Stimulated activated effector memory CD8-positive, alpha-beta T cell treated with anti-CD3 and anti-CD28 coated beads, Interleukin-12 subunit alpha, Interleukin-12 subunit beta, amount 100 ng/mL, for 72 hours (primary cell): ENCODE results near the gene USH2A.

Experiments
- ATAC-seq: fragments of 150-1000 bp; cut with Tn5 transposase; 2 replicates; pipeline ENCODE4 v1.10.0; 2021
- DNase-seq, 2 donors: peaks; one replicate each; pipeline ENCODE4 v3.0.0; 2021 to 2022; ENCODE audit warnings: low spot score in 2 of 2
- H3K27ac Mint-ChIP-seq: one replicate; pipeline ENCODE4 v1.8.0; 2022; ENCODE audit warnings: mild to moderate bottlenecking, mixed read lengths
- H3K36me3 Mint-ChIP-seq: one replicate; pipeline ENCODE4 v1.8.0; 2022; ENCODE audit warnings: mild to moderate bottlenecking, mixed read lengths
- H3K4me1 Mint-ChIP-seq: one replicate; pipeline ENCODE4 v1.8.0; 2022; ENCODE audit warnings: mixed read lengths
- H3K4me3 Mint-ChIP-seq: one replicate; pipeline ENCODE4 v1.8.0; 2022; ENCODE audit warnings: mild to moderate bottlenecking, mixed read lengths
- H3K9me3 Mint-ChIP-seq: one replicate; pipeline ENCODE4 v1.8.0; 2022; ENCODE audit warnings: mixed read lengths

The USH2A gene

GRCh38 chr1:215905493-215906115 lies 517.6 kb downstream of the USH2A start:
- H3K4me3 Mint-ChIP-seq: no peak overlapping the region
- peaks cover 24% of the 10 kb centered on the region for H3K9me3 Mint-ChIP-seq
- no peaks in the 10 kb centered on the region for H3K36me3 Mint-ChIP-seq
- no peaks in the 10 kb centered on the region for H3K4me1 Mint-ChIP-seq
- H3K27ac Mint-ChIP-seq: no peak overlapping the region
- DNase-seq (no peak), ATAC-seq (no peak)

GRCh38 chr1:215900684-215901083 lies 522.6 kb downstream of the USH2A start:
- Mint-ChIP-seq H3K4me3 (no peak overlapping the region), H3K36me3 (no peaks in the 10 kb centered on the region), H3K9me3 (peaks cover 15% of the 10 kb centered on the region), H3K4me1 (no peaks in the 10 kb centered on the region), H3K27ac (no peak overlapping the region)
- DNase-seq (no peak), ATAC-seq (no peak)

- no peaks in the 10 kb centered on the region for H3K4me1 Mint-ChIP-seq
- no peak for DNase-seq
- H3K4me3 Mint-ChIP-seq: no peak overlapping the region
- H3K36me3 Mint-ChIP-seq: no peaks in the 10 kb centered on the region
- no peak overlapping the region for H3K27ac Mint-ChIP-seq
- no peak for ATAC-seq
- H3K9me3 Mint-ChIP-seq: peaks cover 15% of the 10 kb centered on the region
Observed at GRCh38 chr1:215899901-215900300, 523.3 kb downstream of the USH2A start.

GRCh38 chr1:215895893-215896292 lies 527.4 kb downstream of the USH2A start:
- H3K4me1 Mint-ChIP-seq: no peaks in the 10 kb centered on the region
- ATAC-seq: no peak
- H3K36me3 Mint-ChIP-seq: no peaks in the 10 kb centered on the region
- H3K9me3 Mint-ChIP-seq: peaks cover 5% of the 10 kb centered on the region
- DNase-seq: no peak
- no peak overlapping the region for H3K27ac Mint-ChIP-seq
- no peak overlapping the region for H3K4me3 Mint-ChIP-seq

GRCh38 chr1:215895276-215895675 lies 528.0 kb downstream of the USH2A start:
- DNase-seq (no peak), ATAC-seq (no peak)
- H3K36me3 Mint-ChIP-seq: no peaks in the 10 kb centered on the region
- no peaks in the 10 kb centered on the region for H3K4me1 Mint-ChIP-seq
- H3K4me3 Mint-ChIP-seq: no peak overlapping the region
- H3K9me3 Mint-ChIP-seq: peaks cover 5% of the 10 kb centered on the region
- no peak overlapping the region for H3K27ac Mint-ChIP-seq

GRCh38 chr1:215894617-215895016 lies 528.6 kb downstream of the USH2A start:
- no peak overlapping the region for H3K27ac Mint-ChIP-seq
- peaks cover 5% of the 10 kb centered on the region for H3K9me3 Mint-ChIP-seq
- no peak for DNase-seq
- ATAC-seq: no peak
- no peaks in the 10 kb centered on the region for H3K36me3 Mint-ChIP-seq
- no peak overlapping the region for H3K4me3 Mint-ChIP-seq
- no peaks in the 10 kb centered on the region for H3K4me1 Mint-ChIP-seq

- ATAC-seq: no peak
- H3K4me1 Mint-ChIP-seq: no peaks in the 10 kb centered on the region
- H3K9me3 Mint-ChIP-seq: peaks cover 6% of the 10 kb centered on the region
- no peaks in the 10 kb centered on the region for H3K36me3 Mint-ChIP-seq
- H3K27ac Mint-ChIP-seq: no peak overlapping the region
- H3K4me3 Mint-ChIP-seq: no peak overlapping the region
- DNase-seq: no peak
Observed at GRCh38 chr1:215891266-215892057, 531.8 kb downstream of the USH2A start.

- H3K27ac Mint-ChIP-seq: no peak overlapping the region
- no peak overlapping the region for H3K4me3 Mint-ChIP-seq
- ATAC-seq: no peak
- H3K9me3 Mint-ChIP-seq: peaks cover 9% of the 10 kb centered on the region
- H3K4me1 Mint-ChIP-seq: no peaks in the 10 kb centered on the region
- no peak for DNase-seq
- no peaks in the 10 kb centered on the region for H3K36me3 Mint-ChIP-seq
Observed at GRCh38 chr1:215890438-215890837, 532.8 kb downstream of the USH2A start.

GRCh38 chr1:215889871-215890270 lies 533.4 kb downstream of the USH2A start:
- ATAC-seq: no peak
- no peak overlapping the region for H3K4me3 Mint-ChIP-seq

GRCh38 chr1:215888159-215888558 lies 535.1 kb downstream of the USH2A start:
- DNase-seq (no peak), ATAC-seq (no peak)
- H3K4me3 Mint-ChIP-seq: no peak overlapping the region
- peaks cover 7% of the 10 kb centered on the region for H3K9me3 Mint-ChIP-seq
- no peak overlapping the region for H3K27ac Mint-ChIP-seq
- no peaks in the 10 kb centered on the region for H3K4me1 Mint-ChIP-seq
- H3K36me3 Mint-ChIP-seq: no peaks in the 10 kb centered on the region

More at GRCh38 chr1:215889871-215890270, 533.4 kb downstream of the USH2A start:
- H3K4me1 Mint-ChIP-seq: no peaks in the 10 kb centered on the region
- H3K27ac Mint-ChIP-seq: no peak overlapping the region
- peaks cover 9% of the 10 kb centered on the region for H3K9me3 Mint-ChIP-seq
- H3K36me3 Mint-ChIP-seq: no peaks in the 10 kb centered on the region
- DNase-seq: no peak

GRCh38 chr1:215887627-215888026 lies 535.6 kb downstream of the USH2A start:
- DNase-seq (no peak), ATAC-seq (no peak)
- Mint-ChIP-seq H3K9me3 (peaks cover 7% of the 10 kb centered on the region), H3K36me3 (no peaks in the 10 kb centered on the region), H3K4me3 (no peak overlapping the region), H3K4me1 (no peaks in the 10 kb centered on the region), H3K27ac (no peak overlapping the region)

GRCh38 chr1:215883004-215883403 lies 540.2 kb downstream of the USH2A start:
- H3K36me3 Mint-ChIP-seq: no peaks in the 10 kb centered on the region
- H3K4me1 Mint-ChIP-seq: no peaks in the 10 kb centered on the region
- H3K27ac Mint-ChIP-seq: no peak overlapping the region
- no peak for DNase-seq
- no peak overlapping the region for H3K4me3 Mint-ChIP-seq
- ATAC-seq: no peak
- H3K9me3 Mint-ChIP-seq: peaks cover 4% of the 10 kb centered on the region

GRCh38 chr1:215878843-215879242 lies 544.4 kb downstream of the USH2A start:
- Mint-ChIP-seq H3K27ac (no peak overlapping the region), H3K4me1 (no peaks in the 10 kb centered on the region), H3K4me3 (no peak overlapping the region), H3K36me3 (no peaks in the 10 kb centered on the region), H3K9me3 (peaks cover 3% of the 10 kb centered on the region)
- DNase-seq (no peak), ATAC-seq (no peak)

GRCh38 chr1:215878128-215878527 lies 545.1 kb downstream of the USH2A start:
- ATAC-seq: no peak
- no peaks in the 10 kb centered on the region for H3K4me1 Mint-ChIP-seq
- H3K36me3 Mint-ChIP-seq: no peaks in the 10 kb centered on the region
- H3K4me3 Mint-ChIP-seq: no peak overlapping the region
- no peak for DNase-seq
- H3K9me3 Mint-ChIP-seq: peaks cover 3% of the 10 kb centered on the region
- no peak overlapping the region for H3K27ac Mint-ChIP-seq

- no peak for DNase-seq
- no peak for ATAC-seq
- Mint-ChIP-seq H3K9me3 (peaks cover 3% of the 10 kb centered on the region), H3K4me3 (no peak overlapping the region), H3K4me1 (no peaks in the 10 kb centered on the region), H3K27ac (no peak overlapping the region), H3K36me3 (no peaks in the 10 kb centered on the region)
Observed at GRCh38 chr1:215877452-215877951, 545.7 kb downstream of the USH2A start.

GRCh38 chr1:215875712-215876111 lies 547.5 kb downstream of the USH2A start:
- no peaks in the 10 kb centered on the region for H3K36me3 Mint-ChIP-seq
- no peak overlapping the region for H3K4me3 Mint-ChIP-seq
- H3K27ac Mint-ChIP-seq: no peak overlapping the region
- H3K9me3 Mint-ChIP-seq: peaks cover 7% of the 10 kb centered on the region
- ATAC-seq (no peak), DNase-seq (no peak)
- no peaks in the 10 kb centered on the region for H3K4me1 Mint-ChIP-seq
